HEK293 (cell line): ENCODE data around the gene GUCA1A.

ENCODE experiments used
- CTCF ChIA-PET: fragments of 350-600 bp; formaldehyde crosslinking; extraction: SDS; loops from one replicate; lab custom pipeline; 2021; ENCODE audit warnings: antibody characterized with exemption; lab: Yijun Ruan, JAX
- POLR2A ChIA-PET: fragments of 300-600 bp; formaldehyde crosslinking; extraction: SDS; loops from one replicate; lab custom pipeline; 2020; ENCODE audit warnings: antibody characterized with exemption, inconsistent platforms; lab: Yijun Ruan, JAX
- H3K27ac ChIP-seq: fragments of 200-500 bp; sonication (Bioruptor generic); 2 replicates; pipeline ENCODE4 v1.5.1; 2014; ENCODE audit warnings: low read depth, low read length, control low read depth, inconsistent platforms; ENCODE audit errors: extremely low read depth
- H3K36me3 ChIP-seq, 2 experiments: fragments of 200-500 bp in 1 of 2; sonication (Bioruptor generic) in 1 of 2; 1 replicate in 1 of 2; 2 replicates in 1 of 2; pipeline ENCODE4 v1.5.1; 2014 to 2017; ENCODE audit warnings: inconsistent platforms in 2 of 2, low read length in 2 of 2; ENCODE audit not compliant: control insufficient read depth in 2 of 2, insufficient read depth in 1 of 2
- H3K4me1 ChIP-seq: fragments of 200-500 bp; sonication (Bioruptor generic); 2 replicates; pipeline ENCODE4 v1.5.1; 2014; ENCODE audit warnings: mild to moderate bottlenecking, low read length, inconsistent platforms; ENCODE audit not compliant: control insufficient read depth, insufficient read depth
- H3K4me3 ChIP-seq: 2 replicates; pipeline ENCODE4 v1.5.1; 2011; ENCODE audit warnings: low read depth, mild to moderate bottlenecking, control low read depth, low read length, moderate library complexity
- H3K9me3 ChIP-seq: fragments of 200-500 bp; sonication (Bioruptor generic); 2 replicates; pipeline ENCODE4 v1.5.1; 2014; ENCODE audit warnings: low read depth, low read length, inconsistent platforms; ENCODE audit not compliant: control insufficient read depth, insufficient read depth
- ATF2 ChIP-seq: fragments of 450-650 bp; formaldehyde crosslinking; IDR thresholded peaks from 2 replicates; pipeline ENCODE4 v1.5.1; 2016; ENCODE audit warnings: missing biosample characterization, missing genetic modification characterization, low read depth
- GLI4 ChIP-seq: fragments of 450-650 bp; formaldehyde crosslinking; IDR thresholded peaks from 2 replicates; pipeline ENCODE4 v1.5.1; 2016; ENCODE audit warnings: missing biosample characterization, missing genetic modification characterization
- GLIS2 ChIP-seq: fragments of 450-650 bp; formaldehyde crosslinking; IDR thresholded peaks from 2 replicates; pipeline ENCODE4 v1.5.1; 2016; ENCODE audit warnings: missing biosample characterization, missing genetic modification characterization
- KLF1 ChIP-seq: fragments of 450-650 bp; formaldehyde crosslinking; IDR thresholded peaks from 2 replicates; pipeline ENCODE4 v1.5.1; 2016; ENCODE audit warnings: missing biosample characterization, missing genetic modification characterization
- KLF17 ChIP-seq: fragments of 450-650 bp; formaldehyde crosslinking; IDR thresholded peaks from 2 replicates; pipeline ENCODE4 v1.5.1; 2016; ENCODE audit warnings: missing biosample characterization, missing genetic modification characterization
- KLF8 ChIP-seq: fragments of 450-650 bp; formaldehyde crosslinking; IDR thresholded peaks from 2 replicates; pipeline ENCODE4 v1.5.1; 2016; ENCODE audit warnings: missing biosample characterization, missing genetic modification characterization
- MEIS1 ChIP-seq: sonication (generic); formaldehyde crosslinking; IDR thresholded peaks from 2 replicates; pipeline ENCODE4 v1.8.1; 2022; ENCODE audit warnings: missing genetic modification reagents, mild to moderate bottlenecking, borderline replicate concordance
- PATZ1 ChIP-seq: fragments of 450-650 bp; formaldehyde crosslinking; IDR thresholded peaks from 2 replicates; pipeline ENCODE4 v1.5.1; 2016; ENCODE audit warnings: missing biosample characterization, missing genetic modification characterization
- PRDM10 ChIP-seq: fragments of 450-650 bp; formaldehyde crosslinking; IDR thresholded peaks from 2 replicates; pipeline ENCODE4 v1.5.1; 2016; ENCODE audit warnings: missing biosample characterization, missing genetic modification characterization
- SP2 ChIP-seq: fragments of 450-650 bp; formaldehyde crosslinking; IDR thresholded peaks from 2 replicates; pipeline ENCODE4 v1.5.1; 2016; ENCODE audit warnings: missing biosample characterization, missing genetic modification characterization
- TRIM28 ChIP-seq: IDR thresholded peaks from 2 replicates; pipeline ENCODE4 v1.6.1; 2011; ENCODE audit warnings: low read length, control low read depth, borderline replicate concordance
- ZBTB20 ChIP-seq: fragments of 450-650 bp; formaldehyde crosslinking; IDR thresholded peaks from 2 replicates; pipeline ENCODE4 v1.5.1; 2016; ENCODE audit warnings: missing biosample characterization, missing genetic modification characterization
- ZBTB21 ChIP-seq: fragments of 450-650 bp; formaldehyde crosslinking; IDR thresholded peaks from 2 replicates; pipeline ENCODE4 v1.5.1; 2017; ENCODE audit warnings: missing biosample characterization, missing genetic modification characterization
- ZBTB48 ChIP-seq: fragments of 450-650 bp; formaldehyde crosslinking; IDR thresholded peaks from 2 replicates; pipeline ENCODE4 v1.5.1; 2016; ENCODE audit warnings: missing biosample characterization, missing genetic modification characterization
- ZBTB6 ChIP-seq: fragments of 450-650 bp; formaldehyde crosslinking; IDR thresholded peaks from 2 replicates; pipeline ENCODE4 v1.5.1; 2017; ENCODE audit warnings: missing biosample characterization, missing genetic modification characterization
- ZFHX2 ChIP-seq: fragments of 450-650 bp; formaldehyde crosslinking; conservative IDR thresholded peaks from 2 replicates; pipeline ENCODE4 v1.5.1; 2016; ENCODE audit warnings: missing biosample characterization, missing genetic modification characterization
- ZIC2 ChIP-seq: fragments of 450-650 bp; formaldehyde crosslinking; IDR thresholded peaks from 2 replicates; pipeline ENCODE4 v1.5.1; 2016; ENCODE audit warnings: missing biosample characterization, missing genetic modification characterization
- ZNF112 ChIP-seq: fragments of 450-650 bp; formaldehyde crosslinking; IDR thresholded peaks from 2 replicates; pipeline ENCODE4 v1.5.0; 2017; ENCODE audit warnings: missing biosample characterization, missing genetic modification characterization
- ZNF146 ChIP-seq: fragments of 450-650 bp; formaldehyde crosslinking; IDR thresholded peaks from 2 replicates; pipeline ENCODE4 v1.5.1; 2016; ENCODE audit warnings: missing biosample characterization, missing genetic modification characterization
- ZNF366 ChIP-seq: fragments of 450-650 bp; formaldehyde crosslinking; conservative IDR thresholded peaks from 2 replicates; pipeline ENCODE4 v1.5.1; 2016; ENCODE audit warnings: missing biosample characterization, missing genetic modification characterization
- ZNF626 ChIP-seq: fragments of 450-650 bp; sonication (Bioruptor Pico); formaldehyde crosslinking; IDR thresholded peaks from 2 replicates; pipeline ENCODE4 v1.5.1; 2018; ENCODE audit warnings: missing biosample characterization, missing genetic modification characterization, inconsistent platforms
- ZNF768 ChIP-seq: fragments of 450-650 bp; formaldehyde crosslinking; IDR thresholded peaks from 2 replicates; pipeline ENCODE4 v1.5.1; 2018; ENCODE audit warnings: missing biosample characterization, mild to moderate bottlenecking, missing genetic modification characterization
- ZNF843 ChIP-seq: fragments of 450-650 bp; formaldehyde crosslinking; IDR thresholded peaks from 2 replicates; pipeline ENCODE4 v1.5.1; 2016; ENCODE audit warnings: missing biosample characterization, missing genetic modification characterization
- ZSCAN30 ChIP-seq: fragments of 450-650 bp; IDR thresholded peaks from 2 replicates; pipeline ENCODE4 v1.5.1; 2018; ENCODE audit warnings: missing biosample characterization, mild to moderate bottlenecking, missing genetic modification characterization, moderate library complexity
- ZXDB ChIP-seq: fragments of 450-650 bp; formaldehyde crosslinking; IDR thresholded peaks from 2 replicates; pipeline ENCODE4 v1.5.1; 2016; ENCODE audit warnings: missing biosample characterization, missing genetic modification characterization

The GUCA1A gene

GRCh38 chr6:42226161-42226611 is 53.0 kb downstream of the GUCA1A start (continued):
- TF ChIP-seq ATF2 (tag by site-specific recombination) (no peak), ZXDB (tag by site-specific recombination) (no peak), ZSCAN30 (tag by site-specific recombination) (no peak), ZBTB48 (tag by site-specific recombination) (no peak), ZNF768 (tag by site-specific recombination) (no peak)

GRCh38 chr6:42226645-42227143 is 53.5 kb downstream of the GUCA1A start:
- ChIA-PET POLR2A (interaction anchor here (0.5 to 1.7 kb wide), 10 partner anchors 9 to 796 kb away, joined by 3 to 7 read pairs (median 4); partner anchors contain the start of genes MRPS10, TAF8, TOMM6 and UBR2), CTCF (interaction anchor here (0.7 to 5.2 kb wide), 13 partner anchors 10 to 858 kb away, joined by 3 to 46 read pairs (median 3); partner anchors contain the start of genes MRPS10 and TAF8)
- Histone ChIP-seq H3K4me1 (peaks cover 16% of the 10 kb centered on the region), H3K27ac (peak overlapping the region; percentile 34; the same call in 1 of the 2 replicates), H3K36me3 (no peaks in the 10 kb centered on the region), H3K9me3 (no peaks in the 10 kb centered on the region), H3K4me3 (no peak overlapping the region)
- TF ChIP-seq ZNF626 (tag by site-specific recombination) (no peak), ZBTB20 (peak; percentile 61; the same call in 1 of the 2 replicates), MEIS1 (CRISPR knock-in tag) (no peak), ZNF843 (0 out of 2 replicates have a peak, but pooled peaks have one; percentile 19), GLI4 (tag by site-specific recombination) (peak; percentile 49; the same call in 1 of the 2 replicates), ZIC2 (peak; percentile 90), ZBTB21 (no peak), ZFHX2 (tag by site-specific recombination) (peak; percentile 37; the same call in 1 of the 2 replicates), KLF17 (peak; percentile 62; the same call in 1 of the 2 replicates), GLIS2 (tag by site-specific recombination) (peak; percentile 51), SP2 (tag by site-specific recombination) (no peak), ZNF146 (tag by site-specific recombination) (no peak), PATZ1 (tag by site-specific recombination) (0 out of 2 replicates have a peak, but pooled peaks have one; percentile 50), ZBTB6 (no peak), ZNF366 (0 out of 2 replicates have a peak, but pooled peaks have one; percentile 41), PRDM10 (tag by site-specific recombination) (peak; percentile 62; the same call in 1 of the 2 replicates), KLF1 (peak; percentile 94), TRIM28 (peak; percentile 45; the same call in 1 of the 2 replicates), KLF8 (tag by site-specific recombination) (0 out of 2 replicates have a peak, but pooled peaks have one; percentile 30), ZNF112 (tag by site-specific recombination) (no peak)
